Activated CD4-positive, alpha-beta T cell treated with anti-CD3 and anti-CD28 coated beads, Interleukin-2, Interleukin-4, amounts not matched to agents 100 ng/mL and 50 ng/mL, durations not matched to agents 16 hours and 8 hours (primary cell): ENCODE measurements around the gene NSG2.

Experiments
- DNase-seq: peaks from one replicate; pipeline ENCODE4 v3.0.0-alpha.2; 2020; ENCODE audit warnings: low spot score

NSG2 gene

GRCh38 chr5:174045470-174046025, at the start of gene NSG2:
Gene NSG2, plus strand, starts transcription at chr5:174045706. Its CDS starts 1,050 bp downstream, at chr5:174046756.
- peak; percentile 35 for DNase-seq

- DNase-seq: no peak
These were observed 48.2 kb upstream of the NSG2 start for GRCh38 chr5:173997331-173997730.

GRCh38 chr5:173998531-173998930, 47.0 kb upstream of the NSG2 start:
- DNase-seq: no peak

- DNase-seq: no peak
These were observed 45.4 kb upstream of the NSG2 start for GRCh38 chr5:174000076-174000475.

DNA sequence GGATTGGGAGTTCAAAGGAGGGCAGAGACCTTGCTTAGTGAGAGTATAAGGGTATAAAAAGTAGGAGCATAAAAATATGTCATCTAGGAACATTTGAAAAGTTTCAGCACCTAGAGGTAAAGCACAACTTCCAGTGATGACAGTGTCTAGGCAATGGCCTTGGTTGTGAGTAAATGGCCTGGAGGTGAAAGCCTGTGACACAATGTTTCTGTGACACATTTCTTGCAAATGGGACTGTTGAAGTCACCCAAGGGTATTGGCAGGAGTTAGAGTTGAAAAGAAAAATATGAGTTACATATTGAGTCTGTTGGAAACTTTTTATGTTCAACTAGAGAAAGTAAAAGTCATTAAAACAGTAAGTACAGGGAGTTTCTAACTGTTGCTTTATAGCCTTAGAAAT, 41.7 kb upstream of the NSG2 start:
- DNase-seq: no peak

GRCh38 chr5:174008922-174009321, 36.6 kb upstream of the NSG2 start:
- DNase-seq: no peak

DNA sequence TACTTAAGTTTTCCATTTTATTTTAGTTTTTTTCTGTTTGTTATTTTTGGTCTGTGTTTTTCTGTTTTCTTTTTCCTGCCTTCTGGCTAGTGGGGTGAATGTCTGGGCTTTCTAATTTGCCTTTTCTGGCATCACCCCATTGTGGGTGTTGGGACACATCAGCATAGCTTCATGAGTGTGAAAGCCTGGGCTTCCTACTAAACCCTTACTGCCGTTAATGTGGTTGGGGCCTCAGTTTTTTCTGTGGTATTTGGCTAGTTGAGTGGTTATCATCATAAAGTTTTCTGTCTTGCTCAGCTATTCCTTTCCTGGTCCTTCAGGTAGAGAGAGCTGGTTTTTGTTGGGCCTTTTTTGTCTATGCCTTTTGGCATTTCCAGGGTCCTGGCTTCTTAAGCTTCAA, 35.1 kb upstream of the NSG2 start:
- peak; percentile 7 for DNase-seq

DNA sequence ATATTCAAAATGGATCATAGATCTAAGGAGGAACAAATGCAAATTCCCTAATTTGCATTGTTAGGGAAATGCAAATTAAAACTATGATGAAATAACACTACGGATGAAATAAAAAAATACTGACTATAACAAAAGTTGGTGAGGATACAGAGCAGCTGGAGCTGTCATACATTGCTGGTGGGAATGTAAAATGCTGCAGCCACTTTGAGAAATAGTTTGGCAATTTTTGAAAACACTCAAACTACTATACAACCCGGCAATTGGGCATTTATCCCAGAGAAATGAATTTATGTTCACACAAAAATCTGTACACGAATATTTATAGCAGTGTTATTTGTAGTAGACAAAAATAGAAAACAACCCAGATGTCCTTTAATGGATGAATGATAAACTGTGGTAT, 34.1 kb upstream of the NSG2 start:
- DNase-seq: no peak

DNA sequence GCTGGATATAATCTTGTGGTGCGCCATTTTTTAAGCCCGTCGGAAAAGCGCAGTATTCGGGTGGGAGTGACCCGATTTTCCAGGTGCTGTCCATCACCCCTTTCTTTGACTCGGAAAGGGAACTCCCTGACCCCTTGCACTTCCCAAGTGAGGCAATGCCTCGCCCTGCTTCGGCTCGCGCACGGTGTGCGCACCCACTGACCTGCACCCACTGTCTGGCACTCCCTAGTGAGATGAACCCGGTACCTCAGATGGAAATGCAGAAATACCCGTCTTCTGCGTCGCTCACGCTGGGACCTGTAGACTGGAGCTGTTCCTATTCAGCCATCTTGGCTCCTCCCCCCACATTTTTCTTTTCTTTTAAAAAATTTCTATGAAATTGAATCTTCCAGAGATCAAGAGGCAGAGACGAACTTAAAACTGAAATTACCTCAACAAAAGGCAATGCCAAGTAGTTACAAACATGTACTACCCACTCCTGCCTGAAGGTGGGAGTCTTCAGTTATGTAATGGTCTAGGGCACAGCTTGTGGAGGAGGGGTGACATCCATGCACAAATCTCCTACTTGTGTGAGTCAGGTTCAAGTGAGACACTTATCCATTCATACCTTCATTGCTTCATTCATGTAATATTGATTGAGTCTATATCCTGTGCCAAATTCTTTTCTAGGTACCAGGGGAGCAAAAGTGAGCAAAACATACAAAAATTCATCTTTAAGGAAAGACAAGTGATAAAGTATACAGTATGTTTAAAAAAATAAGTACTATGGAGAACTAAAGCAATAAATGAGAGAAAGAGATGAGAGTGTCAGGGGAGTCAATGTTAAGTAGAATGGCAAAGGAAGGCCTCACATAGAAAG, 25.2 kb upstream of the NSG2 start:
- DNase-seq: peak; percentile 33

DNA sequence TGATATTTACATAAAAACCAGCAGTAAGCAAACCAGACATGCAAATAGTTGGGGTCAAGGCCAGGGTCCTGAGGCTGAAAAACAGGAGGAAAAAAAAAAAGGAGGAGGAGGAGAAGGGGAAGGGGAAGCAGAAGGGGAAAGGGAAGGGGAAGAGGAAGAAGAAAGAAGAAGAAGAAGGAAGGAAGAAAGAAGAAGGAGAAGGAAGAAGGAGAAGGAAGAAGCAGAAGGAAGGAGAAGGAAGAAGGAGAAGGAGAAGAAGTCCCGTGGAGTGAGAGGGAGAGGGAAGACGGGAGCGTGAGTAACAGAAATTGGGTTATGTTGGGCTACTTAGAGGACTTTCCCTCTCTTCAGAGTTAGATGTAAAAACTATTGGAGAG, 24.6 kb upstream of the NSG2 start:
- no peak for DNase-seq

DNA sequence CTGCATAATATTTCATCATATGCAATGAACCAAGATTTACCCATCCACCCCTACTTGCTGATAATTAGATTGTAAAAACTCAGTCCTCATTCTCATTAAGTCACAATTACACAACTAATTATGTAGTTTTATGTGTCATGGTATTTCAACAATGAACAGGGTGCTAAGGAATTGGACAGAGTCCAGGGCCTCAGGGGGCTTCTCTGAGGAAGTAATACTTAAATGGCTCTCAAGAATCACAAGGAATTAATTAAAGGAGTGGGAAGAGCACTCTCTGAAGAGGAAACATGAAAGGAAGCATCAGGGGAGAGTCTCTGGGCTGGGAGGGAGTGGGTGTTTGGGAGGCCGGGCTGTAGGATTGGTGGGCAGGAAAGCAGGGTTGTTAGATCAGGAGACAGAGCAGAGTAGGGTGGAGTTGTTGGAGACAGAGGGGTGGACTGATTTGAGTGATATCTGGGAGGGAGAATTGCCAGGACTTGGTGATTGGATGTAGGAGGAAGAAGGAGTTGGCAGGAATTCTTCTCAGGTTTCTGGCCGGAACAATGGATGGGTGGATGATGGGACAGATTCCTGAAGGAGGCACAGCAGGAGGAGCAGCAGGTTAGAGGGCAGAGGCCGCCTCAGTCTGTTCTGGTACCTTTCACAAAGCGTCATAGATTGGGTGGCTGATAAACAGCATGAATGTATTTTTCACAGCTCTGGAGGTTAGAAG, 23.0 kb upstream of the NSG2 start:
- no peak for DNase-seq

GRCh38 chr5:174030286-174030685, 15.2 kb upstream of the NSG2 start:
- DNase-seq: no peak

GRCh38 chr5:174044466-174045254, 846 bp upstream of the NSG2 start:
- no peak for DNase-seq

- no peak for DNase-seq
These were observed 1.1 kb downstream of the NSG2 start for GRCh38 chr5:174046558-174046957.

GRCh38 chr5:174047472-174048099, 2.1 kb downstream of the NSG2 start:
- DNase-seq: no peak

DNA sequence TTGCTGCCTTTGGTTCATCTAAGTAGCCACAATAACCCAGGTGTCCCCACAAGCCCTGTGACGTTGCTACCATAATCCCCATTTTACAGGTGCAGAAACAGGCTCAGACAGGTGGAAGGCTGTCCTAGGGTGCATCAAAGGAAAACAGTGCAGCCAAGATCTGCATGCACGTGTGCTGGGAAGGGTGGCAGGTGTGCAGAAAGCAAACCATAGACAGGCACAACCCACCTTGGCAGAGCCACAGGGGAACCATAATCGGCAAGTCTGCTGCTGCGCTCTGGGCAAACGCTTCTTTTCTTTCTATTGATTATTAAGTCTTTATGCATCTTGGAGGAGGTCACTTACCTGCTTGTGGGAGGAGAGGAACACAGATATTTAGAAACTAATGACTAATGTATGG, 7.1 kb downstream of the NSG2 start:
- no peak for DNase-seq

GRCh38 chr5:174053905-174054304, 8.4 kb downstream of the NSG2 start:
- no peak for DNase-seq

GRCh38 chr5:174056064-174056847, 10.8 kb downstream of the NSG2 start:
- DNase-seq: no peak

DNA sequence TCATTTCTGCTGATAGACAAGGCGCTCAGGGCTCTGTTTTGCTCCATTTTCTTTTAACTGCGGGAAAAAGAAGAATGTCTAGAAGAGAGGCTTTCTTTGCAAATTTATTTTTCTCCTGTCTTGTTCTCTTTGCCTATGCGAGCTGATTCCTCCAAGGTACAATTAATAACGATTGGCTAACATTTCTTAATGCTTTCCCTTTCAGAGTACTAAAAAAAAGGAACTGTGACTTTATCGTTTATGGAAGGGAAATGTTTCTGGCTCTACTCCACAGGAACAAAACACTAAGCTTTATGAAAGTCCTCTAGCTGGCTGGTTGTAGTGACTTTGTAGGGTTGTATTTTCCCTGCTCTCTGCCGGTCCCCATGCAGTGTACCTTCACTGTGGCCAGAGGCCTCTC, 11.7 kb downstream of the NSG2 start:
- no peak for DNase-seq

DNA sequence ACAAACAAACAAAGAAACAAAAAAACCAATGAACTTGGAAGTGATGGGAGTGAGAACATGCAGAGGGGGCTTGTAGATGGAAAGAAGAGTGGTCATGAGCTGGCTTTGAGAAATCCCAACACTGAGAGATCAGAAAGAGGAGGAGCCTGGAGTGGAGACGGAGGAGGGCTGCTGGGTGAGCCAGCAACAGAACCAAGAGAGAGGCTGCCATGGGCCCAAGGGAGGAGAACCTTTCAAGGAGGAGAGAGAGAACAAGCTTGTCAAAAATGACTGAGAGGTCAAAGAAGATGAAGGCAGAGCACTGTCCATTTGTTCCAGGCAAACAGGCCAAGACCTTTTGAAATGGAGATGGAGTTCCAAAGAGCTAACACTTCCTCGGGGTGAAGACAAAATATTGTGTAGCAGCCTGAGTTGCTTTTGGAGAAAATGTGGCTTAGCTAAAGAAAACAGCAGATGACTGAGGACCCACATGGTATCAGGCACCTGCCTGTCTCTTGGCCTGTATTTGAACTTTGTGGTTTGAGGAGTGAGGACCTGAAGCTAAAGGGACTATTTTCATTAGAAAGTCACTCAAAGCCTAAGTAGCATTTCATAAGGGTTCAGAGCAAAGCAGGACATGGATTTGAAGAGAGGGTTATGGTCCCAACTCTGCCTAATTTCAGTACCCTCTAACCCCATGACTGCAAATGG, 13.1 kb downstream of the NSG2 start:
- no peak for DNase-seq

DNA sequence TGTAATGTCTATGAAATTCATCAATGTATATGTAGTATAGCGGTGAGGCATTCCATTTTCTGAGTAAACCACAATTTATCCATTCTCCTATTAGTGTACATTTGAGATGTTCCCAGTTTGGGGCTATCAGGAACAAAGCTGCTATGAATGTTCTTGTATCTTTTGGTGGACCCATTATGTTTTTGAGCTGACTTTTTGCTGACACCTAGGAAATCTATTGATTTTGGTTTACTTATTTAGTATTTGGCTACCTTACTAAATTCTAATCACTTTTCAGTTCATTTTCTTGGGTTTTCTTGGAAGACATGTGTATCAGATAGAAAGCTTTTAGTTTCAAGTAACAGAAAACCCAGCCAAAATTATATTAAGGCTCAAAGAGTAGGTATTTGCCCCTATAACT, 13.7 kb downstream of the NSG2 start:
- no peak for DNase-seq
